Memory B cell (primary cell): ENCODE results near the gene CAMK2B.

Experiments used
- ATAC-seq: fragments of 150-1000 bp; cut with Tn5 transposase; 2 replicates; pipeline ENCODE4 v1.10.0; 2021; ENCODE audit warnings: low read depth, mild to moderate bottlenecking, moderate library complexity
- DNase-seq, 2 donors: peaks; one replicate each; pipeline ENCODE4 v3.0.0; 2022; ENCODE audit warnings: low spot score in 2 of 2
- H3K27ac Mint-ChIP-seq: one replicate; pipeline ENCODE4 v1.8.0; 2022; ENCODE audit warnings: mild to moderate bottlenecking, moderate library complexity, mixed read lengths
- H3K27me3 Mint-ChIP-seq: one replicate; pipeline ENCODE4 v1.8.0; 2022; ENCODE audit warnings: mixed read lengths
- H3K36me3 Mint-ChIP-seq: one replicate; pipeline ENCODE4 v1.8.0; 2022; ENCODE audit warnings: mild to moderate bottlenecking, mixed read lengths
- H3K4me1 Mint-ChIP-seq: one replicate; pipeline ENCODE4 v1.8.0; 2022; ENCODE audit warnings: mixed read lengths
- H3K4me3 Mint-ChIP-seq: one replicate; pipeline ENCODE4 v1.8.0; 2022; ENCODE audit warnings: mild to moderate bottlenecking, moderate library complexity, mixed read lengths
- H3K9me3 Mint-ChIP-seq: one replicate; pipeline ENCODE4 v1.8.0; 2022; ENCODE audit warnings: mixed read lengths

The CAMK2B gene

DNA sequence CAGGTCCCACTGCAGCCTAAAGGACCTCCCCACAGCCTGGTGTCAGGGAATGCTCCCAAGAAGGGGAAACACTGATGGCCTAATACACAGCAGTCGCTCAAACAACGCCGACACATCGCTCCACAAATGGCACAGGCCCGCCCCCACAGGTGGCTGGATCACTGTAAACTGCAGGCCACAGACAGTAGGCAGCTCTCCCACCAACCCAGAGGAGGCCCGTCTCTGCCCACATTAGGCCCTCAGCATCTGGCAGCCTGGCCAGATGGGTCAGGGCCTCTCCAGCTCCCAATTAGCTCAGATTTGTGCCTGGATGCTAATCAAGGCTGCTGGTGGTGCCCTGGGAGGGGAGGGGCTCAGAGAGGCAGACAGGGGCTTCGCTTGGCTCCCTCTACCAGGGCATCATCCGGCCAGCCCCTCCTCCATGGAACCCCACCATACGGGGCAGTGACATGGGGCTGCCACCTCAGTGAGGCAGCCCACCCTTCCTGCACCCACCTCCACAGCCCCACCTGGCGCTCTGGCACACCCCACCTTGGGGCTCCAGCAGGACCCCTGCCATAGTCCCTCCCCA is 42.7 kb downstream of the CAMK2B start:
- no peaks in the 10 kb centered on the region for H3K9me3 Mint-ChIP-seq
- peaks cover 11% of the 10 kb centered on the region for H3K4me1 Mint-ChIP-seq
- DNase-seq = no peak
- no peak overlapping the region for H3K4me3 Mint-ChIP-seq
- H3K36me3 Mint-ChIP-seq = no peaks in the 10 kb centered on the region
- no peak for ATAC-seq
- peaks cover 5% of the 10 kb centered on the region for H3K27me3 Mint-ChIP-seq
- H3K27ac Mint-ChIP-seq = no peak overlapping the region

DNA sequence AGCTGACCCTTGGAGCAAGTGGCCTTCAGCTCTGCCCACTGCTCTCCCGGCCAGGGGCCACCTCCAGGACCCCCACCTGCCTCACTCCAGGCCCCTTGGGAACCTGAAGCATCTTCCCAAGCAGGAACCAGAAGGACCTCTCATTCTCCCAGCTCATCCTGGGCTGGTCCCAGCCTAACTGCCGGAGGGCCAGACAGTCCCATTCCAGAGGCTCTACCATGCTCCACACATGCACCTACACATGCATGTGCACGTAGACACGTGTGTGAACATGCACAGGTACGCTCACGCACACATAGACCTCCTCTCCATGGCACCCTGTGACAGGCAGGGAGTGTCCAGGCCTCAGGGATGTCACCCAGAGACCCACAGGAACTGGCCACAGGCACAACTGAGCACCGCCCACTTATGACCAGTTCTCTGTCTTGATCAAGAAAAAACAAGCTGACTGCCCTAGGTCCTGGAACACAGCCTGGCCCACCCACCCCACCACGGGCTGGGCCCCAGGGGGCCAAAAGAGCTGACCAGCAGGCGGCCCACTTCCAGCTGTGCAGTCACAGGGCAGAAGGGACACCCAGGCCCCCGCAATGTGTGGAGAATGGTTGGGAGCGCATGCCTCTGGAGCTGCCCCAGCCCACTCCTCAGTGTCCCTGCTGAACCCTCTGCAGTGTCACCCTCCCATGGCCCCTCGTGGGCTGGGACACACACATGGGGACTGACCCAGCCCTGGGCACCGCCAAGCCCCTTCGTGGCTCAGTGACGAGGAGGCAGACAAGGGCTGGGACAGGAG is 43.4 kb downstream of the CAMK2B start:
- ATAC-seq (no peak), DNase-seq (no peak)
- Mint-ChIP-seq H3K9me3 (no peaks in the 10 kb centered on the region), H3K27ac (no peak overlapping the region), H3K4me3 (no peak overlapping the region), H3K27me3 (peaks cover 5% of the 10 kb centered on the region), H3K36me3 (no peaks in the 10 kb centered on the region), H3K4me1 (peaks cover 4% of the 10 kb centered on the region)

DNA sequence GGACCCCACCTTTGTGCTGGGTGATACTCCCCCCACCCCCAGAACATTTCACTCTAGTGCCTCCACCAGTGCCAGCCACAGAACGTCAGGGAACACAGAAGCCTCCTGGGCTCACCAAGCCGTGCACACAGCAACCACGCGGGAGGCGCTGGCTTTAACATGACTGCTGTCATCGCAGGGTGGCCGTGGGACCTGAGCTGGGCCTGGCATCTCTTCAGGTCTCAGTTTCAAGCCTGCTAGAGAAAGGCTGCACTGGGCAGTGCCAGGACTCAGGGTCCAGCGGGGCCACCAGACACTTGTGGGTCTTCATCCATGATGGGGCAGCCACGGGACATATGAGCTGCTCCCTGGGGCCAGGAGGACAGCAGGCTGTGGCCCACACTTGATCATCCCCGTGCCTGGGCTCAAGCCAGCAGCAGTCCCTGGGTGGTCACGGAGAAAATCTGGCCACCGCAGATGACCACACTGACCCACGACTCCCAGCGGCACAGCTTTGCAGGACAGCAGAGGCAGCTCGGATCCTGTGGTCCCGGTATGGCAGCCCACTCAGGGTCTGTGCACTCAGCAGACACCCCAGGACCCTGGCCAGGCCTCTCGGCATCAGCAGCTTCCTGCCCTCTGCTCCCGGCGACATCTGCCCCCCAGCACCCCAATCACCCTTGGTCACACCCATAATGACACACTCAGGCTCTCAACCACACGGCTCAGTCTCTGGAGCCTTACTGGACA is 44.2 kb downstream of the CAMK2B start:
- H3K9me3 Mint-ChIP-seq = no peaks in the 10 kb centered on the region
- no peak overlapping the region for H3K27ac Mint-ChIP-seq
- DNase-seq = no peak
- no peaks in the 10 kb centered on the region for H3K4me1 Mint-ChIP-seq
- no peak for ATAC-seq
- no peaks in the 10 kb centered on the region for H3K36me3 Mint-ChIP-seq
- H3K4me3 Mint-ChIP-seq = no peak overlapping the region
- H3K27me3 Mint-ChIP-seq = peaks cover 5% of the 10 kb centered on the region

DNA sequence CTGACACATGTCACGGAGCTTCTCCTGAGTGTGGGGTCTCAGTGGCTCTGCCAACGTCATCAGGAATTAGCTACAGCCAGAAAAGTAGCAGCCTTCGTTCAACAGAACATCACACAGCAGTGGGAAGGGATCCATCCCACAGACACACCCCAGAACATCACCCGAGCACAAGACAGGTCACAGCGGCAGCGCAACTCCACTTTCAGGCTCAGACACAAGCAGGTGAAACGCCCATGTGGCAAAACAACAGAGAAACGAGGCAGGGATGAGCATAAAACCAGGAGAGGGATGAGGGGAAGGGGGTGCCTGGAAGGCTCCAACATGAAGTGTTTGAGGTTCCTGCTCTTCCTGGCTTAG is 44.8 kb downstream of the CAMK2B start:
- no peak overlapping the region for H3K4me3 Mint-ChIP-seq
- H3K36me3 Mint-ChIP-seq = no peaks in the 10 kb centered on the region
- no peak overlapping the region for H3K27ac Mint-ChIP-seq
- H3K9me3 Mint-ChIP-seq = no peaks in the 10 kb centered on the region
- ATAC-seq (no peak), DNase-seq (no peak)
- H3K4me1 Mint-ChIP-seq = no peaks in the 10 kb centered on the region
- H3K27me3 Mint-ChIP-seq = peaks cover 7% of the 10 kb centered on the region

DNA sequence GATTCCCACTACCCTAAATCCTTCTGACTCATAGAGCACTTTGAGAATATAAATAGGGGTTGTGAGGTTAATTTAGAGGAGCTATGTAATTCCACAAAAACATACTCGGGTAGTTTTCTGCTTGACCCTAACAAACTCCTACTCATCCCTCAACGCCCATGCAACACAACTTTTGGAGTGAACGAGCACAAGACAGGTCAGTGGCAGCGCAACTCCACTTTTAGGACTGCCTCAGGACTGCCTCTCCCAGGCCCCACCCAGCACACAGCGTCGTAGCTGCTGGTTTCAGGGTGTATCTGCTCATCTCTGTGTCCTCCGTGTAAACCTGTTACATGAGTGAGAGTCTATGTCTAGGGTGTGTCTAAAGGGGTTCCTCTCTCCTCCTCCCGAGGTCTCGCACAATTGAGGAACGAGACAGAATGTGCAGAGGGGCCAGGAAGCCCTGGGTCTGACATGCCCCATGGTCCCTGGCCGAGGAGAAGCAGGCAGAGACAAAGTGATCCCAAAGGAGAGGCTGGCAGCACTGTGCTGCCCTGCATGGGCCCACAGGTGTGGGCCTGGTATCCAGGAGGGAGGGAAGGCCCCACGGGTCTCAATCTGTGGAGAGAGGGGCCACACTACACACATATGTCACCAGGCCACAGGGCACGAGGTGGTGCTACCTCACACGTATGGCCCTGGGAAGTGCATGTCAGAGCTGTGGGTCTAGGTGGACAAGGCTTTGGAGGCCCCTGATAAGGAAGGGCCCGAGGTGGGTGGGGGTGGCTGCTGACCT is 45.5 kb downstream of the CAMK2B start:
- no peaks in the 10 kb centered on the region for H3K4me1 Mint-ChIP-seq
- DNase-seq (no peak), ATAC-seq (no peak)
- no peak overlapping the region for H3K4me3 Mint-ChIP-seq
- H3K36me3 Mint-ChIP-seq = no peaks in the 10 kb centered on the region
- H3K9me3 Mint-ChIP-seq = no peaks in the 10 kb centered on the region
- H3K27ac Mint-ChIP-seq = no peak overlapping the region
- peaks cover 9% of the 10 kb centered on the region for H3K27me3 Mint-ChIP-seq

DNA sequence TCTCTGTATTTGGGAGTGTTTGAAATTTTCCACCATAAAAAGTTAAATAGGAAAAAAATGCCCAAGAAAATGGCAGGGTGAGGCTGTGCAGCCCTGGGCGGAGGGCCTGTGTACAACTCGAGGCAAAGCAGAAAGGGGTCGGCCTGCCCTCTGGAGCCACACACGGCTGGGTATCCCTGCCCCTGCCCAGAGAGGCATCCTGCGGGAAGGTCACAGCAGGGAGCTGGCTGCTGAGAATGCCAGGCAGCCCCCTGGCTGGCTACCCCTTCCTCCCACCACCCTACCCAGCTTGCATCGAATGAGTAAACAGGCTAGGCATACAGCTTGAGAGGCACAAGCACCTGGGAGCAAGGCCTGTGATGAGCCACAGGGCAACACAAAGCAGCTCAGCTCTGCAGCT is 46.1 kb downstream of the CAMK2B start:
- ATAC-seq = no peak
- H3K27ac Mint-ChIP-seq = no peak overlapping the region
- H3K9me3 Mint-ChIP-seq = no peaks in the 10 kb centered on the region
- H3K4me3 Mint-ChIP-seq = no peak overlapping the region
- no peak for DNase-seq
- peaks cover 2% of the 10 kb centered on the region for H3K4me1 Mint-ChIP-seq
- no peaks in the 10 kb centered on the region for H3K36me3 Mint-ChIP-seq
- peaks cover 10% of the 10 kb centered on the region for H3K27me3 Mint-ChIP-seq

DNA sequence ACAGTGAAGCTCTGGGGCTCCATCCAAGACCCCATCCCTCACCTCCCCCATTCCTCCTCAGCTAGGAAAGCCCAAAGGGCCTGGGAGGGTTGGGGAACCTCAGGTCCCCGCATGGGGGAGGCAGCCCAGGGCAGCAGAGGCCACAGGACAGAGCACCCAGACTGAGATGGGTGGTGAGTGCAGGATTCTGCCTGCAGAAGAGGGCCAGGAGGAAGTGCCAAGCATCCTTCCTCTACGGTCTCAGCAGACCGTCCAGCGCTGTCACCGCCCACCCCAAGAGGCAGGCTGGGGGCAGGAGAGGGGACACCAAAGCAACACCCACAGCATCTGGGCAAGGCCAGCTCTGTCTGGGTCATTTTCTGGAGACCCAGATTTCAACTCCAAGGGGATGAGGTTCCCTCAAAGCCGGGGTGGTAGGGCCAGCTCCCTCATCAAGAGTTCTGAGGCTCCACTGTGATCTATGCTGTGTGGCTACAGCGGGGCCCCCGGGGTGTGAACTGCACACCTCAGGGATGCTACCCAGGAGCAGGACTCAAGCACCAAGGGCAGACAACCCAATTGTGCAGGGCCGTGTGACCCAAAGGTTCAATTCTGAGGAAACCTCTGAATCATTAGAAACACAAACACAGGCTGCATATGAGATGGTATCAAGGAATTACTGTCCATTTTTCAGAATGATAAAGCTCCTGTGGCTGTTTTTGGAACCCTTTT is 46.8 kb downstream of the CAMK2B start:
- DNase-seq = no peak
- H3K4me3 Mint-ChIP-seq = no peak overlapping the region
- no peaks in the 10 kb centered on the region for H3K9me3 Mint-ChIP-seq
- ATAC-seq = no peak
- H3K4me1 Mint-ChIP-seq = peaks cover 2% of the 10 kb centered on the region
- H3K27ac Mint-ChIP-seq = no peak overlapping the region
- peaks cover 12% of the 10 kb centered on the region for H3K27me3 Mint-ChIP-seq
- no peaks in the 10 kb centered on the region for H3K36me3 Mint-ChIP-seq

DNA sequence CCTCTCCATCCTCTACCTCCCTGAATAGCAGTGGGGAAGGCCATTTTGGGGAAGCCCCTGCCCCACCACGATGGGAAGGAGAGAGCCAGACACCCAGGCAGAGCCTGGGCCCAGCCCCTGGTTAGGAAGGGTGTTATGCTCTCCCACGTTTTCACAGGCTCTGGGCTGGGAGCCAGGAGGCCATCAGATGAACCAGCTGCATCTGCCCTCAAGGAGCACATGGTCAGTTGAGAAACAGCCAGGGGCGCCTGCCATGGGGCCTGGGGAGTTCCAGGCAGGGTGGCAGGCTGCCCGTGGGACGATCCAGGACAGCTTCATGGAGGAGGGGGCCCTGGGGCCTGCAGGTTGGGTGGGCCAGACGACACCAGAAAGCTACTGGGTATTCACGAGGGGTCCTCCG is 47.5 kb downstream of the CAMK2B start:
- H3K9me3 Mint-ChIP-seq = no peaks in the 10 kb centered on the region
- ATAC-seq = no peak
- H3K27me3 Mint-ChIP-seq = peaks cover 12% of the 10 kb centered on the region
- no peak for DNase-seq
- no peak overlapping the region for H3K4me3 Mint-ChIP-seq
- H3K4me1 Mint-ChIP-seq = peaks cover 2% of the 10 kb centered on the region
- H3K36me3 Mint-ChIP-seq = no peaks in the 10 kb centered on the region
- H3K27ac Mint-ChIP-seq = no peak overlapping the region

DNA sequence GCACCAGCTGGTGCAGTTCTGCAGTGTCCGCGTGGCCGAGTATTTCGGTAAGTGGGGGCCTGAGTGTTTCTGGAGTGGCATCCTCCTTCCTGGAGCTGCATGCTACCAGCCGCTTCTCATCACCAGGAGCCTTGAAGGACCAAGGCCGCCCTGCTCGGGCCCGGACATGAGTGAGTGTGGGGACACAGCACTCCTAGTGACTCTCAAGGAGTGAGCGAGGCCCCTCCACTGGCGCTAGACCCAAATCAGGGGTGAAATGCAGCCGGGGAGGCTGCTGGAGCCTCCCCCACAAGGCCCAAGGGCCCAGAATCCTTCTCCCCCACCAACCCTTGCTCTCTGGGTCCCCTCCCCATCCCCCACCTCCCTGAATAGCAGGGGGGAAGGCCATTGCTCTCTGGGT is 48.0 kb downstream of the CAMK2B start:
- H3K36me3 Mint-ChIP-seq = no peaks in the 10 kb centered on the region
- no peak for ATAC-seq
- H3K27me3 Mint-ChIP-seq = peaks cover 12% of the 10 kb centered on the region
- no peak overlapping the region for H3K27ac Mint-ChIP-seq
- H3K4me1 Mint-ChIP-seq = peaks cover 2% of the 10 kb centered on the region
- no peak overlapping the region for H3K4me3 Mint-ChIP-seq
- no peak for DNase-seq
- no peaks in the 10 kb centered on the region for H3K9me3 Mint-ChIP-seq

DNA sequence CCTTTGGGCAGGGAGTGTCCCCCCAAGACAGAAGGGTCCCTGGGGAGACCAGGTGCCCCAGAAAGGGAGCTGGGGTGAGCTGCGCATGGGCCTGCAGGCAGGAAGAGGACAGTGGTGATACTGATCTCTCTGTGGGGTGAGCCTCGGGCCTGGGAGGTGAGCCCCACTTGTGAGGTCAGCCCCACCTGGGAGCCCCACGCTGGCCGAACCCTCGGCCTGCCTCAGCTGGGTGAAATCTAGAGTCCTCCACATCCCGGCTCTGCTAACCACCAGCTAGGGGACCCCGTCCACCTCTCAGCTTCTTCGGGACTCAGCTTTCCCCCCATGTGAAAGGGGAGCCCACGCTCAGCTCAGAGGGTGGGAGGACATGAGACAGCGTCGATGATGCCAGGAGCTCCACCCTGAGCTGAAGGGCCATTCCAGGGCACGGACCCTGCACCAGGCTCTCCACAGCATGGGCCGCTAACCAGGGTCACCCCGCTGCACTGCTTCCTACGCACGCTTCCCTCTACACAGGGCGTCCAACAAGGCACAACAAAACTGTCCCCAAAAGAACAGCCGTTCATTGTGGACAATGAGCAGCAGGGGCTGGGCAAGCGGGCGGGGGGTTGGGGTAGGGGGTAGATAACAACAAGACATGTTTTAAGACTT is 48.7 kb downstream of the CAMK2B start:
- Mint-ChIP-seq H3K9me3 (no peaks in the 10 kb centered on the region), H3K36me3 (no peaks in the 10 kb centered on the region)
- ATAC-seq = no peak

DNA sequence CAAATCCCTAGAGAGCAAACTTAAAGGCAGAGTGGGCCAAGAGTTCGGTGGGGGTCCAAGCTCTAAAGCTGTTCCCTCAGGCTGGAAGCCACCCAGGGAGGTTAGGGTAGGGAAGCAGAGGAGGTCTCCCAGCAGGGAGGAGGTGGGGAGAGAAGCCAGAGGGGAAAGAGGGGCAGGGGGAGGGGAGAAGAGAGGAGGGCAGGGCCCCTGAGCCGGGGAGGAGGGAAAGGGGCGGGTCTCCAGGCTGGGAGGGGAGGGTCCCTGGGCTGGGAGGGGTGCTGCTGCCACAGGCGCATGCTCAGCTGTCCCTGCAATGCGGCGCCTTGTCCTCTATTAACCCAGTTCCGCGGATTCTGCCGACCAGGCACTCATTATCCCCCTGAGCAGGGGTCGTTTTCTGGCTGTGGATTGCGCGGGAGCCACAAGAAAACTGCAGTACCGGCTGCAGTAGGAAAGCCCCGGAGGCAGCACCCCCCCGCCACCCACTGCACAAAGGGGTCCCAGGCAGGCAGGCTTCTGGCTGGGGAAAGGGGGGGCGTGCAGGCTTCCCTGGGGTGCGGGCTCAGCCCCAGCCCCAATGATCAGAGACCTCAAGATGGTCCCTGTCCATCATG is 49.3 kb downstream of the CAMK2B start:
- Mint-ChIP-seq H3K27me3 (peaks cover 10% of the 10 kb centered on the region), H3K9me3 (no peaks in the 10 kb centered on the region), H3K36me3 (no peaks in the 10 kb centered on the region), H3K4me3 (no peak overlapping the region), H3K27ac (no peak overlapping the region), H3K4me1 (peaks cover 2% of the 10 kb centered on the region)
- DNase-seq (no peak), ATAC-seq (no peak)

More for the DNA sequence above, 48.7 kb downstream of the CAMK2B start:
- Mint-ChIP-seq H3K27me3 (peaks cover 10% of the 10 kb centered on the region), H3K4me3 (no peak overlapping the region), H3K27ac (no peak overlapping the region), H3K4me1 (peaks cover 2% of the 10 kb centered on the region)
- DNase-seq = no peak

DNA sequence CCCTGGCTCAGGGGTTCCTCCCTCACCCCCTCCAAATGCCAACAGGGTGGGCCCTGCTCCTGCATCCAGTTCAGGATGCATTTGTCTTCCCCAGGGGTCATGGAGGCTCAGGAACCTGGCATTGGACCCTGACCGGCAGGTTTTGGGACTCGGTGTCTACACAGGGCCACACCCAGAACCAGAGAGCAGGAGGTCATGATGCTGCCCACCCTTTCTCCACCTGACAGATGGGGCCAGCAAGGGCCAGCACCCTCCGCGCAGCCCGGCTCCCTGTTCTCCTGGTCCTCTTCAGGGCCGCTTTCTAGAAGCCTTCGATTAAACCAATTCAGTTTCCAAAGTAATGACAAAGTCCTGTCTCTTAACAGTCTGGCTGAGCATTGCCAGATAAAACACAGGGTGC is 50.2 kb downstream of the CAMK2B start:
- H3K9me3 Mint-ChIP-seq = no peaks in the 10 kb centered on the region
- DNase-seq (no peak), ATAC-seq (no peak)
- H3K27me3 Mint-ChIP-seq = peaks cover 11% of the 10 kb centered on the region
- H3K4me3 Mint-ChIP-seq = no peak overlapping the region
- peaks cover 2% of the 10 kb centered on the region for H3K4me1 Mint-ChIP-seq
- H3K27ac Mint-ChIP-seq = no peak overlapping the region
- H3K36me3 Mint-ChIP-seq = no peaks in the 10 kb centered on the region

DNA sequence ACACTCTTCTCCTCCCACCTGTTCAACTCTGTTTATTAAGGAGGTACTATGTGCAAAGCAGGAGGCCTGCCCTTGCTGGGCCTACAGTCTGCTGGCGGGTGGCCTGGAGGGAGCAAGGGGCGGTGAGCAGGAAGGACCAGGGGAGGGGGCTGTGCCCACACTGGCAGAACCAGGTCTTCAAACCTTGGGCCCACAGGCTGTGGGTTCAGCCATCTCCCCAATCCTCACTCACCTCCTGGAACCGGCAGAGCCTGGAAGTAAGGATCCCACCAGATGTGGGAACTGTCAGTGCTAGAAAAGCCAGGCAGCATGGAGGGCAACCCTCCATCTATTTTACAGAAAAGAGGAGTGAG is 50.8 kb downstream of the CAMK2B start:
- Mint-ChIP-seq H3K27me3 (peaks cover 9% of the 10 kb centered on the region), H3K4me1 (peaks cover 2% of the 10 kb centered on the region), H3K27ac (no peak overlapping the region), H3K9me3 (no peaks in the 10 kb centered on the region), H3K4me3 (no peak overlapping the region), H3K36me3 (no peaks in the 10 kb centered on the region)
- DNase-seq = no peak
- no peak for ATAC-seq
